Measurements from ENCODE around the gene TNKS2.

DNA sequence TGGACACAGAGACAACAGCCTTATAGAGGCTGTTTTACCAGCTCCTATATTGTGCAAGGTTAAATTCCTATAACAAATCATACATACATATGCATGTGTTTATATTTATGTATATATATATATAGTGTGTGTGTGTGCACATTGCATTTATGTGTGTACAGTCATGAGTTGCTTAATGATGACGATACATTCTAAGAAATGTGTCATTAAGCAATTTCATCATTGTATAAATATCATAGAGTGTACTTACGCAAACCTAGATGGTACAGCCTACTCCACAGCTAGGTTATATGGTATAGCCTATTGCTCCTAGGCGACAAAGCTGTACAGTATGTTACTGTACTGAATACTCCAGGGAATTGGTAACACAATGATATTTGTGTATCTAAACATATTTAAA, 30.1 kb upstream of the TNKS2 start:
- no peak for TF ChIP-seq EZH2phosphoT487 (IDR thresholded peaks at IDR 0.05; ENCODE audit: low read depth, severe bottlenecking, unreplicated experiment)
- TF ChIP-seq EZH2 (IDR thresholded peaks at IDR 0.05; ENCODE audit: borderline replicate concordance), result no peak

Measured in hepatocyte (in vitro differentiated cells).